ENCODE data around the gene DLEC1. TPM values are rescaled to one million over a fixed set of nuclear protein-coding genes. Genes with fewer than 3 reads are reported as not detected.

DLEC1 gene
- total RNA-seq, 8 experiments from 2014 or later: 0.27 to 3.5 (median 0.81) TPM

GRCh38 chr3:38005076-38006020, 33.7 kb upstream of the DLEC1 start:
- no peak overlapping the region for H3K4me3 ChIP-seq
- ATAC-seq (replicated peaks in 6 of 8): peak in 5 of 8 experiments; percentile 37 to 59 (median 46)
- in situ Hi-C loops (cut with MboI; ENCODE audit: low pct_unique_long_range_greater_than_20kb in 2 of 9, low sequenced_read_pairs in 9 of 9, unreplicated experiment in 9 of 9): no loop called here
- peaks cover 10 to 22% of the 10 kb centered on the region in 2 donors for H3K4me1 ChIP-seq (replicated peaks in 1 of 2)
- no peak overlapping the region for H3K27ac ChIP-seq
- 43 to 90% (median 58%) methylated on average over 2 to 9 of the region's 15 CpGs for WGBS, 10 experiments

GRCh38 chr3:38006031-38006430, 33.0 kb upstream of the DLEC1 start:
- WGBS, 10 experiments: 92 to 100% (median 100%) methylated on average over 1 to 2 of the region's 5 CpGs; no CpG with 5 or more reads in 7 of the 10 experiments
- in situ Hi-C loops (cut with MboI; ENCODE audit: low pct_unique_long_range_greater_than_20kb in 2 of 9, low sequenced_read_pairs in 9 of 9, unreplicated experiment in 9 of 9): no loop called here
- no peak overlapping the region for H3K4me3 ChIP-seq
- ATAC-seq (replicated peaks in 6 of 8): no peak
- H3K27ac ChIP-seq: no peak overlapping the region
- peaks cover 10 to 16% of the 10 kb centered on the region in 2 donors for H3K4me1 ChIP-seq (replicated peaks in 1 of 2)

- WGBS, 10 experiments: 60 to 100% (median 80%) methylated on average over 1 of the region's 16 CpGs; no CpG with 5 or more reads in 7 of the 10 experiments
- in situ Hi-C loops (cut with MboI; ENCODE audit: low pct_unique_long_range_greater_than_20kb in 2 of 9, low sequenced_read_pairs in 9 of 9, unreplicated experiment in 9 of 9): no loop called here
- no peak for ATAC-seq (replicated peaks in 6 of 8)
- Histone ChIP-seq H3K4me1 (replicated peaks in 1 of 2) (peaks cover 10 to 12% of the 10 kb centered on the region in 2 donors), H3K27ac (no peak overlapping the region), H3K4me3 (no peak overlapping the region)
Observed at GRCh38 chr3:38006445-38006995, 32.5 kb upstream of the DLEC1 start.

GRCh38 chr3:38007754-38008090, 31.3 kb upstream of the DLEC1 start:
- WGBS, 10 experiments: 80 to 100% methylated on average over 1 of the region's 7 CpGs; no CpG with 5 or more reads in 8 of the 10 experiments
- in situ Hi-C loops (cut with MboI; ENCODE audit: low pct_unique_long_range_greater_than_20kb in 2 of 9, low sequenced_read_pairs in 9 of 9, unreplicated experiment in 9 of 9): no loop called here
- peaks cover 10 to 12% of the 10 kb centered on the region in 2 donors for H3K4me1 ChIP-seq (replicated peaks in 1 of 2)
- ATAC-seq (replicated peaks in 6 of 8): no peak
- no peak overlapping the region for H3K27ac ChIP-seq
- H3K4me3 ChIP-seq: no peak overlapping the region

GRCh38 chr3:38008191-38008701, 30.8 kb upstream of the DLEC1 start:
- WGBS, 10 experiments: 80 to 92% (median 90%) methylated on average over 1 to 7 of the region's 19 CpGs; no CpG with 5 or more reads in 6 of the 10 experiments
- in situ Hi-C loops (cut with MboI; ENCODE audit: low pct_unique_long_range_greater_than_20kb in 2 of 9, low sequenced_read_pairs in 9 of 9, unreplicated experiment in 9 of 9): no loop called here
- no peak overlapping the region for H3K27ac ChIP-seq

GRCh38 chr3:38008971-38009580, 29.9 kb upstream of the DLEC1 start:
- Histone ChIP-seq H3K27ac (no peak overlapping the region), H3K4me3 (no peak overlapping the region), H3K4me1 (replicated peaks in 1 of 2) (peaks cover 10 to 12% of the 10 kb centered on the region in 2 donors)
- in situ Hi-C loops (cut with MboI; ENCODE audit: low pct_unique_long_range_greater_than_20kb in 2 of 9, low sequenced_read_pairs in 9 of 9, unreplicated experiment in 9 of 9): no loop called here
- no peak for ATAC-seq (replicated peaks in 6 of 8)
- WGBS, 10 experiments: 75 to 100% (median 88%) methylated on average over 2 to 10 of the region's 16 CpGs; no CpG with 5 or more reads in 5 of the 10 experiments

More at GRCh38 chr3:38008191-38008701, 30.8 kb upstream of the DLEC1 start:
- Histone ChIP-seq H3K4me1 (replicated peaks in 1 of 2) (peaks cover 10 to 12% of the 10 kb centered on the region in 2 donors), H3K4me3 (no peak overlapping the region)
- no peak for ATAC-seq (replicated peaks in 6 of 8)

- peak in 1 of 8 experiments; percentile 9 for ATAC-seq (replicated peaks in 6 of 8)
- no peak overlapping the region for H3K27ac ChIP-seq
- peaks cover 4 to 6% of the 10 kb centered on the region in 2 donors for H3K4me1 ChIP-seq (replicated peaks in 1 of 2)
- WGBS, 10 experiments: 100% methylated on average over 1 of the region's 27 CpGs; no CpG with 5 or more reads in 7 of the 10 experiments
- H3K4me3 ChIP-seq: no peak overlapping the region
- in situ Hi-C loops (cut with MboI; ENCODE audit: low pct_unique_long_range_greater_than_20kb in 2 of 9, low sequenced_read_pairs in 9 of 9, unreplicated experiment in 9 of 9): no loop called here
Observed at GRCh38 chr3:38009807-38010591, 29.0 kb upstream of the DLEC1 start.

- in situ Hi-C loops (cut with MboI; ENCODE audit: low pct_unique_long_range_greater_than_20kb in 2 of 9, low sequenced_read_pairs in 9 of 9, unreplicated experiment in 9 of 9): no loop called here
- no peak overlapping the region for H3K4me3 ChIP-seq
- no peaks in the 10 kb centered on the region for H3K4me1 ChIP-seq (replicated peaks in 1 of 2)
- 97 to 100% (median 99%) methylated on average over 1 to 13 of the region's 21 CpGs; no CpG with 5 or more reads in 6 of the 10 experiments for WGBS, 10 experiments
- no peak overlapping the region for H3K27ac ChIP-seq
- no peak for ATAC-seq (replicated peaks in 6 of 8)
Observed at GRCh38 chr3:38011111-38011510, 27.9 kb upstream of the DLEC1 start.

- Histone ChIP-seq H3K4me3 (no peak overlapping the region), H3K4me1 (replicated peaks in 1 of 2) (no peaks in the 10 kb centered on the region), H3K27ac (no peak overlapping the region)
- no peak for ATAC-seq (replicated peaks in 6 of 8)
- WGBS, 10 experiments: 80 to 100% (median 90%) methylated on average over 2 of the region's 3 CpGs; no CpG with 5 or more reads in 7 of the 10 experiments
- in situ Hi-C loops (cut with MboI; ENCODE audit: low pct_unique_long_range_greater_than_20kb in 2 of 9, low sequenced_read_pairs in 9 of 9, unreplicated experiment in 9 of 9): no loop called here
Observed at GRCh38 chr3:38015485-38015884, 23.5 kb upstream of the DLEC1 start.

- in situ Hi-C loops (cut with MboI; ENCODE audit: low pct_unique_long_range_greater_than_20kb in 2 of 9, low sequenced_read_pairs in 9 of 9, unreplicated experiment in 9 of 9): no loop called here
- H3K27ac ChIP-seq: no peak overlapping the region
- WGBS, 10 experiments: 90 to 100% (median 94%) methylated on average over 2 to 3 of the region's 3 CpGs; no CpG with 5 or more reads in 7 of the 10 experiments
- H3K4me3 ChIP-seq: no peak overlapping the region
- no peaks in the 10 kb centered on the region for H3K4me1 ChIP-seq (replicated peaks in 1 of 2)
- no peak for ATAC-seq (replicated peaks in 6 of 8)
Observed at GRCh38 chr3:38015984-38016383, 23.0 kb upstream of the DLEC1 start.

- Histone ChIP-seq H3K4me1 (replicated peaks in 1 of 2) (no peaks in the 10 kb centered on the region), H3K27ac (no peak overlapping the region), H3K4me3 (no peak overlapping the region)
- in situ Hi-C loops (cut with MboI; ENCODE audit: low pct_unique_long_range_greater_than_20kb in 2 of 9, low sequenced_read_pairs in 9 of 9, unreplicated experiment in 9 of 9): no loop called here
- no peak for ATAC-seq (replicated peaks in 6 of 8)
- WGBS, 10 experiments: 94 to 98% (median 96%) methylated on average over 3 to 8 of the region's 13 CpGs; no CpG with 5 or more reads in 7 of the 10 experiments
Observed at GRCh38 chr3:38016410-38016809, 22.6 kb upstream of the DLEC1 start.

GRCh38 chr3:38016847-38017444, 22.1 kb upstream of the DLEC1 start:
- Histone ChIP-seq H3K27ac (no peak overlapping the region), H3K4me1 (replicated peaks in 1 of 2) (no peaks in the 10 kb centered on the region), H3K4me3 (no peak overlapping the region)
- in situ Hi-C loops (cut with MboI; ENCODE audit: low pct_unique_long_range_greater_than_20kb in 2 of 9, low sequenced_read_pairs in 9 of 9, unreplicated experiment in 9 of 9): no loop called here
- peak in 1 of 8 experiments; percentile 15 for ATAC-seq (replicated peaks in 6 of 8)
- 60 to 100% (median 100%) methylated on average over 1 to 4 of the region's 6 CpGs; no CpG with 5 or more reads in 3 of the 10 experiments for WGBS, 10 experiments

Data from motor neuron (in vitro differentiated cells).